ENCODE measurements around the gene FAM177A1.
"Not testable (repeated sequence)": the region's sequence is repeated elsewhere in the genome, so short reads cannot be mapped to it uniquely, and the experiment has no call there.

FAM177A1 gene

GRCh38 chr14:35046048-35046750, at the start of gene FAM177A1:
Gene FAM177A1, plus strand, starts transcription at chr14:35046272. Its CDS starts 192 bp downstream, at chr14:35046464.
- peak within 1 kb of the TSS; percentile 93 for H3K9ac ChIP-seq (ENCODE audit: low read length)
- peak; percentile 98 for DNase-seq (ENCODE audit: low read depth)
- no peaks in the 10 kb centered on the region for H3K36me3 ChIP-seq (ENCODE audit: control insufficient read depth, insufficient read depth, low read length, severe bottlenecking)
- peaks cover 29% of the 10 kb centered on the region for H3K4me1 ChIP-seq (ENCODE audit: control insufficient read depth, insufficient read depth, low read length)
- H3K27me3 ChIP-seq (replicated peaks; ENCODE audit: control insufficient read depth, insufficient read depth, low read length): no peaks in the 10 kb centered on the region
- no peaks in the 10 kb centered on the region for H3K9me3 ChIP-seq (ENCODE audit: control insufficient read depth, low read length)
- H3K4me3 ChIP-seq (ENCODE audit: low read length): peak within 1 kb of the TSS; percentile 96

- peaks cover 20% of the 10 kb centered on the region for H3K36me3 ChIP-seq (ENCODE audit: control insufficient read depth, insufficient read depth, low read length, severe bottlenecking)
- no peak for DNase-seq (ENCODE audit: low read depth)
- H3K9me3 ChIP-seq (ENCODE audit: control insufficient read depth, low read length): no peaks in the 10 kb centered on the region
- H3K27me3 ChIP-seq (replicated peaks; ENCODE audit: control insufficient read depth, insufficient read depth, low read length): no peaks in the 10 kb centered on the region
- no peak overlapping the region for H3K9ac ChIP-seq (ENCODE audit: low read length)
- no peak overlapping the region for H3K4me3 ChIP-seq (ENCODE audit: low read length)
- no peaks in the 10 kb centered on the region for H3K4me1 ChIP-seq (ENCODE audit: control insufficient read depth, insufficient read depth, low read length)
These were observed 48.3 kb upstream of the FAM177A1 start for GRCh38 chr14:34997762-34998161.

GRCh38 chr14:34999500-34999899, 46.6 kb upstream of the FAM177A1 start:
- Histone ChIP-seq H3K4me3 (ENCODE audit: low read length) (no peak overlapping the region), H3K27me3 (replicated peaks; ENCODE audit: control insufficient read depth, insufficient read depth, low read length) (no peaks in the 10 kb centered on the region), H3K4me1 (ENCODE audit: control insufficient read depth, insufficient read depth, low read length) (no peaks in the 10 kb centered on the region), H3K9me3 (ENCODE audit: control insufficient read depth, low read length) (no peaks in the 10 kb centered on the region), H3K36me3 (ENCODE audit: control insufficient read depth, insufficient read depth, low read length, severe bottlenecking) (peaks cover 32% of the 10 kb centered on the region), H3K9ac (ENCODE audit: low read length) (no peak overlapping the region)
- DNase-seq (ENCODE audit: low read depth): no peak

- no peak for DNase-seq (ENCODE audit: low read depth)
- no peaks in the 10 kb centered on the region for H3K4me1 ChIP-seq (ENCODE audit: control insufficient read depth, insufficient read depth, low read length)
- H3K9me3 ChIP-seq (ENCODE audit: control insufficient read depth, low read length): no peaks in the 10 kb centered on the region
- peaks cover 44% of the 10 kb centered on the region for H3K36me3 ChIP-seq (ENCODE audit: control insufficient read depth, insufficient read depth, low read length, severe bottlenecking)
- H3K4me3 ChIP-seq (ENCODE audit: low read length): no peak overlapping the region
- H3K9ac ChIP-seq (ENCODE audit: low read length): no peak overlapping the region
- H3K27me3 ChIP-seq (replicated peaks; ENCODE audit: control insufficient read depth, insufficient read depth, low read length): no peaks in the 10 kb centered on the region
These were observed 44.5 kb upstream of the FAM177A1 start for GRCh38 chr14:35001621-35002020.

- no peaks in the 10 kb centered on the region for H3K4me1 ChIP-seq (ENCODE audit: control insufficient read depth, insufficient read depth, low read length)
- H3K9me3 ChIP-seq (ENCODE audit: control insufficient read depth, low read length): no peaks in the 10 kb centered on the region
- no peak for DNase-seq (ENCODE audit: low read depth)
- H3K27me3 ChIP-seq (replicated peaks; ENCODE audit: control insufficient read depth, insufficient read depth, low read length): no peaks in the 10 kb centered on the region
- H3K36me3 ChIP-seq (ENCODE audit: control insufficient read depth, insufficient read depth, low read length, severe bottlenecking): peaks cover 62% of the 10 kb centered on the region
- no peak overlapping the region for H3K4me3 ChIP-seq (ENCODE audit: low read length)
- H3K9ac ChIP-seq (ENCODE audit: low read length): no peak overlapping the region
These were observed 41.2 kb upstream of the FAM177A1 start for GRCh38 chr14:35004839-35005238.

GRCh38 chr14:35016568-35016967, 29.5 kb upstream of the FAM177A1 start:
- H3K9ac ChIP-seq (ENCODE audit: low read length): no peak overlapping the region
- no peaks in the 10 kb centered on the region for H3K9me3 ChIP-seq (ENCODE audit: control insufficient read depth, low read length)
- H3K27me3 ChIP-seq (replicated peaks; ENCODE audit: control insufficient read depth, insufficient read depth, low read length): no peaks in the 10 kb centered on the region
- peaks cover 92% of the 10 kb centered on the region for H3K36me3 ChIP-seq (ENCODE audit: control insufficient read depth, insufficient read depth, low read length, severe bottlenecking)
- DNase-seq (ENCODE audit: low read depth): no peak
- no peak overlapping the region for H3K4me3 ChIP-seq (ENCODE audit: low read length)
- no peaks in the 10 kb centered on the region for H3K4me1 ChIP-seq (ENCODE audit: control insufficient read depth, insufficient read depth, low read length)

GRCh38 chr14:35020713-35021112, 25.4 kb upstream of the FAM177A1 start:
- Histone ChIP-seq H3K4me1 (ENCODE audit: control insufficient read depth, insufficient read depth, low read length) (no peaks in the 10 kb centered on the region), H3K36me3 (ENCODE audit: control insufficient read depth, insufficient read depth, low read length, severe bottlenecking) (peaks cover 91% of the 10 kb centered on the region), H3K4me3 (ENCODE audit: low read length) (no peak overlapping the region)

GRCh38 chr14:35028435-35028834, 17.6 kb upstream of the FAM177A1 start:
- Histone ChIP-seq H3K9me3 (ENCODE audit: control insufficient read depth, low read length) (no peaks in the 10 kb centered on the region), H3K27me3 (replicated peaks; ENCODE audit: control insufficient read depth, insufficient read depth, low read length) (no peaks in the 10 kb centered on the region), H3K36me3 (ENCODE audit: control insufficient read depth, insufficient read depth, low read length, severe bottlenecking) (peaks cover 76% of the 10 kb centered on the region), H3K4me1 (ENCODE audit: control insufficient read depth, insufficient read depth, low read length) (no peaks in the 10 kb centered on the region), H3K9ac (ENCODE audit: low read length) (no peak overlapping the region), H3K4me3 (ENCODE audit: low read length) (no peak overlapping the region)
- no peak for DNase-seq (ENCODE audit: low read depth)

More at GRCh38 chr14:35020713-35021112, 25.4 kb upstream of the FAM177A1 start:
- Histone ChIP-seq H3K9ac (ENCODE audit: low read length) (no peak overlapping the region), H3K27me3 (replicated peaks; ENCODE audit: control insufficient read depth, insufficient read depth, low read length) (no peaks in the 10 kb centered on the region), H3K9me3 (ENCODE audit: control insufficient read depth, low read length) (no peaks in the 10 kb centered on the region)
- DNase-seq (ENCODE audit: low read depth): no peak

- DNase-seq (ENCODE audit: low read depth): no peak
- no peak overlapping the region for H3K4me3 ChIP-seq (ENCODE audit: low read length)
- H3K9me3 ChIP-seq (ENCODE audit: control insufficient read depth, low read length): no peaks in the 10 kb centered on the region
- H3K4me1 ChIP-seq (ENCODE audit: control insufficient read depth, insufficient read depth, low read length): no peaks in the 10 kb centered on the region
- H3K36me3 ChIP-seq (ENCODE audit: control insufficient read depth, insufficient read depth, low read length, severe bottlenecking): peaks cover 45% of the 10 kb centered on the region
- H3K27me3 ChIP-seq (replicated peaks; ENCODE audit: control insufficient read depth, insufficient read depth, low read length): no peaks in the 10 kb centered on the region
- no peak overlapping the region for H3K9ac ChIP-seq (ENCODE audit: low read length)
These were observed 13.5 kb upstream of the FAM177A1 start for GRCh38 chr14:35032562-35032961.

- no peak for DNase-seq (ENCODE audit: low read depth)
These were observed 11.6 kb upstream of the FAM177A1 start for GRCh38 chr14:35034440-35034833.

GRCh38 chr14:35034944-35035554, 11.0 kb upstream of the FAM177A1 start:
- not testable (repeated sequence) for H3K4me3 ChIP-seq (ENCODE audit: low read length); H3K9me3 ChIP-seq (ENCODE audit: control insufficient read depth, low read length); H3K4me1 ChIP-seq (ENCODE audit: control insufficient read depth, insufficient read depth, low read length); H3K27me3 ChIP-seq (replicated peaks; ENCODE audit: control insufficient read depth, insufficient read depth, low read length); DNase-seq (ENCODE audit: low read depth); H3K9ac ChIP-seq (ENCODE audit: low read length)
- peaks cover 25% of the 10 kb centered on the region for H3K36me3 ChIP-seq (ENCODE audit: control insufficient read depth, insufficient read depth, low read length, severe bottlenecking)

More at GRCh38 chr14:35034440-35034833, 11.6 kb upstream of the FAM177A1 start:
- no peaks in the 10 kb centered on the region for H3K9me3 ChIP-seq (ENCODE audit: control insufficient read depth, low read length)
- peaks cover 27% of the 10 kb centered on the region for H3K36me3 ChIP-seq (ENCODE audit: control insufficient read depth, insufficient read depth, low read length, severe bottlenecking)
- no peak overlapping the region for H3K9ac ChIP-seq (ENCODE audit: low read length)
- no peak overlapping the region for H3K4me3 ChIP-seq (ENCODE audit: low read length)
- H3K27me3 ChIP-seq (replicated peaks; ENCODE audit: control insufficient read depth, insufficient read depth, low read length): no peaks in the 10 kb centered on the region
- no peaks in the 10 kb centered on the region for H3K4me1 ChIP-seq (ENCODE audit: control insufficient read depth, insufficient read depth, low read length)

Data from adipocyte (in vitro differentiated cells).